SH-SY5Y (cell line): Measurements from ENCODE around the gene RNU6-9.

ENCODE experiments used
- GATA2 ChIP-seq: IDR thresholded peaks from 2 replicates; pipeline ENCODE4 v1.6.1; 2011; ENCODE audit warnings: mild to moderate bottlenecking, low read depth, low read length
- GATA3 ChIP-seq: IDR thresholded peaks from 2 replicates; pipeline ENCODE4 v1.6.1; 2011; ENCODE audit warnings: low read depth, mild to moderate bottlenecking, low read length, moderate library complexity

The RNU6-9 gene

DNA sequence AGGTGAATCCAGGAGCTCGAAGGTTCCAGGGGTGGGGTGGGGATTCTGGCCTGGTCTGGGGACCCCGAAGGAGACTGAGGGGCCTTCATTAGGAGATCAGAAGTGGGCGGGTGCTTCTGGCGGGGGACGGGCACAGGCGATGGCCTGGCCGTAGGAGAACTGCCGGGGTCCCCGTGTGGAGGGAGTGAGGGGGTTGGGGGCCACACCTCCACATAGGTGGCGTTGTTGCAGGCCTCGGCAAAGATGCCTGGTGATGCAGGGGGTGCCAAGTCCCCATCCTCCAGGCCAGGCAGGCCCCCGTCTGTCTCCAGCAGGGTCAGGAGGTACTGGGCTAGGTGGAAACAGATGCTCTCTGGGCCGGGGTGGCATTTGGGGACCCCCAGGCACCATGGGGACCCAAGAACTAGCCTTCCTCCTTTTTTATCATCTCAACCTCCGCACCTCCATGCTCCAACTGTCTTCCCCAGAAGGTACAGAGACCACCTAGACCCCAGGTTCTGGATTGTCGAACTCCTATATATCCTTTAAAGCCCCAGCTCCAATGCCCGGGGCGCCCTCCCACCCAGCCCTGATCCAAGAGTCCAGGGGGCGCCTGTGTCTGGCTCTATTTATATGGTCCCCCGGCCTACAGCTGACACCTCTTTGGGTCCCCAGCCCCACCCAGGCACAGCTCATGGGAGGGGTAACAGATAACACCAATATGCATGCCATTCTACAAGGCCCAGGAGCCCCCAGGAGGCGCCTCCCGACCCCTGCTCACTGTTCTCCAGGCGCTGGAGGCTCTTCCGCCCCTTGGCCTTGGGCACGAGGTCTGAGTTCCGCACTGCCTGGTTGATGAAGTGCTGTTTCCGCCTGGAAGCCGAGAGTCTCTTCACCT is 8.2 kb downstream of the RNU6-9 start:
- TF ChIP-seq GATA2 (no peak), GATA3 (no peak)

DNA sequence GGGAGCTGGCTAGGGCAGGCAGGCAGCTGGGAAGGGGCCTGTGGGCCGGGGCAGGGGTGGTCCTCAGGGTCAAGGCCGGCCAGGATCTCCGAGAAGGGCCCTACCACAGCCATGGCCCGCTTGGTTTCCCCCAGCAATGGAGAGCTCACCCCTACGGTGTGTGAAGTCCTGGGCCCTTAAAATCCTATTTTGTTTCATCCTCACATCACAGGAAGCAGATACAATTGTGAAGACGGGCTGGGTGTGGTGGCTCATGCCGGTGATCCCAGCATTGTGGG is 8.7 kb downstream of the RNU6-9 start:
- no peak for TF ChIP-seq GATA2
- no peak for TF ChIP-seq GATA3

DNA sequence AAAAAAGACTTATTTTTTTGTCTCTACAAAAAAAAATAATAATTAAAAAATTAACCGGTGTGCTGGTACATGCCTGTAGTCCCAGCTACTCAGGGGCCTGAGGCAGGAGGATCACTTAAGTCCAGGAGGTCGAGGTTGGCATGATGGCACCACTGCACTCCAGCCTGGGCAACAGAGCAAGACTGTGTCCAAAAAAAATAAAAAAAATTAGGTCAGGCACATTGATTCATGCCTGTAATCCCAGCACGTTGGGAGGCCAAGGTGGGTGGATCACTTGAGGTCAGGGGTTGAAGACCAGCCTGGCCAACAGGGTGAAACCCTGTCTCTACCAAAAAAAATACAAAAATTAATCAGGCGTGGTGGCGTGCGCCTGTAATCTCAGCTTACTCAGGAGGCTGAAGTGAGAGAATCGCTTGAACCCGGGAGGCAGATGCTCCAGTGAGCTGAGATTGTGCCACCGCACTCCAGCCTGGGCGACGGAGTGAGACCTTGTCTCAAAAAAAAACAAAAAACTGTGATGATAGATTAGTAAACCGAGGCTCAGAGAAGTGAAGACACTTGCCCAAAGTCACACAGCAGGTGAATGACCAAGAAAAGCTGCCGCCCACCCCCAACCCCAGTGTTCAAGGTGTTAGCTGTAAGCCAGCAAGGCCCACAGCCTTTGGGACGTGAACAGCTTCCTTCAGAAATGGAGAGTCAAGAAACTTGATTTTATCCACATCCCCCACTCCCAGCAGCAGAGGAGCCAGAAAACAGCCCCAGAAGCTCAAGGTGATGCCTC is 9.4 kb downstream of the RNU6-9 start:
- TF ChIP-seq GATA2 (no peak), GATA3 (no peak)

DNA sequence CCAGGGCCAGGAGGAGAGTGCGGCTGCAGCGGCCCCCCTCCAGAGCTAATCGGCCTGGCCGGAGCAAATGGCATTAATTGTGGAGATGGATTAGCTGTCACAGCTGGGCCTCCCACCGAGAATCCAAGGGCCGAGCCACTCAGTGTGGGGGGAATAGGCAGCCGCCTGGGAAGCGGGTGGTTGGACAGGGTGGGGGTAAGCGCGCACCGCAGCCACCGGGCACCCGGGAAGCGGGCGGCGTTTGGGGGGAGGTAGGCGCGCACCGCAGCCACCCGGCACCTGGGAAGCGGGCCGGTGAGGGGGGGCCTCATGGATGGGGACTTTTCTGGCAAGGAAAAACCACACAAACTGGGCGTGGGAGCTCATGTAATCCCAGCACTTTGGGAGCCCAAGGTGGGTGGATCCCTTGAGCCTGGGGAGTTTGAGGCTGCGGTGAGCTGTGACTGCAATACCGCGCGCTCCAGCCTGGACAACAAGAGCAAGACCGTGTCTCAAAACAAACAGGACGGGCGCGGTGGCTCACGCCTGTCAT is 10.0 kb downstream of the RNU6-9 start:
- TF ChIP-seq GATA3 (no peak), GATA2 (no peak)

DNA sequence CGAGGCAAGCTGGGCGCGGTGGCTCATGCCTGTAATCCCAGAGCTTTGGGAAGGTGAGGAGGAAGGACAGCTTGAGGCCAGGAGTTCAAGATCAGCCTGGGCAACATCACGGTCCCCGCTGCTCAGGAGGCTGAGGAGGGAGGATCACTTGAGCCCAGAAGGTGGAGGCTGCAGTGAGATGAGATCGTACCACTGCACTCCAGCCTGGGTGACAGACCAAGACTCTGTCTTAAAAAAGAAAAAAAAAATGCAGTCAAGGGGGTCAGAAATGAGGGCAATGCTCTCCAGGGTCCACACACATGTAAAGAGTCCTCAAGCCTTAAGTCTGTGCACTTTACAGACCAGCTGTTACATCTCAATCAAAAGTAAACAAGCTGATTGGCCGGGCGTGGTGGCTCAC is 11.3 kb downstream of the RNU6-9 start:
- TF ChIP-seq GATA3 (no peak), GATA2 (no peak)

DNA sequence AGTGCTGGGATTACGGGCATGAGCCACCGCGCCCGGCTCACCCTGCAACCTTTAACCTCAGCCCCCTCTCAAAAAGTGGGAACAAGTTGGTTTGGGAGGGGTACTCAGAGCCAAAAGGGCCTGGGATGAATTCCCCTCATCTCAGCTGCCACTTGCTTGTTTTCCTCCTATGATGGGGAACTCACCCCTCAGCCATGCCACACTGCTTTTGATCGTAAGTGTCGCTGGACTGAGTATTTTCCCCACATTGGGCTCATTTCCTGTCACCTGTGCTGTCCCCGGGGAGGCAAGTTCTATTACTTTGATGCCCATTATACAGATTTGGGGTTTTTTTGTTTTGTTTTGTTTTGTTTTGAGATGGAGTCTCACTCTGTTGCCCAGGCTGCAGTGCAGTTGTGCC is 13.2 kb downstream of the RNU6-9 start:
- TF ChIP-seq GATA3: no peak
- TF ChIP-seq GATA2: no peak

DNA sequence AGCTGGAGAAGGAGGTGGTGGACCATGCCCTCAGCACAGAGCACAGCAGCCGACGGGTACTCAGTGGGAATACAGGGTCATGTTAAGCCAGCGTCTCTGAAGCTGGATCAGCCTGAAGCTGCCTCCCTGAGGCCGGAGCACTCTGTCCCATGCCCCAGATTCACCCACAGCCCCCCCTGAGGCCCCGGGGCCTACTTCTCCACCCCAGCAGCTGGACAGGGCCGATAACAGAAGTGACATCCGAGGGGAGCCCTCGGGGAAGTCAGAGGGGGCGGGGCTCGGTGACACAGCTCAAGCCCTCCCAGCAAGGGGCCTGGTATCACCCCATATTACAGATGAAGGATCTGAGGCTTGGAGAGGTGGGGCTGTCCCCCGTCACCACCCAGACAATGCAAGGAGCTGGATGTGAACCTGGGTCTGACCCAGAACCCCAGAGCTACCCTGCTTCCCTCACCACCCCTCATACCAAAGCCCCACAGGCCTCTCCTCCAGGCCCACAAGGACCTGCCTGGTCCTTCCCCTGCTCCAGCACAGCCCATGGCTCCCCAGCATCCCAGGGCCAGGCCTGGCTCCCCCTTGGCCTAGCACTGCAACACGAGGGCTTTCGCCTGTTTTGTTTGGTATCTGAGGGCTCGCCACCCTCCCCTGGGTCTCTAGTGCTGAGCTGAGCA is 14.0 kb downstream of the RNU6-9 start:
- TF ChIP-seq GATA3: no peak
- TF ChIP-seq GATA2: no peak

DNA sequence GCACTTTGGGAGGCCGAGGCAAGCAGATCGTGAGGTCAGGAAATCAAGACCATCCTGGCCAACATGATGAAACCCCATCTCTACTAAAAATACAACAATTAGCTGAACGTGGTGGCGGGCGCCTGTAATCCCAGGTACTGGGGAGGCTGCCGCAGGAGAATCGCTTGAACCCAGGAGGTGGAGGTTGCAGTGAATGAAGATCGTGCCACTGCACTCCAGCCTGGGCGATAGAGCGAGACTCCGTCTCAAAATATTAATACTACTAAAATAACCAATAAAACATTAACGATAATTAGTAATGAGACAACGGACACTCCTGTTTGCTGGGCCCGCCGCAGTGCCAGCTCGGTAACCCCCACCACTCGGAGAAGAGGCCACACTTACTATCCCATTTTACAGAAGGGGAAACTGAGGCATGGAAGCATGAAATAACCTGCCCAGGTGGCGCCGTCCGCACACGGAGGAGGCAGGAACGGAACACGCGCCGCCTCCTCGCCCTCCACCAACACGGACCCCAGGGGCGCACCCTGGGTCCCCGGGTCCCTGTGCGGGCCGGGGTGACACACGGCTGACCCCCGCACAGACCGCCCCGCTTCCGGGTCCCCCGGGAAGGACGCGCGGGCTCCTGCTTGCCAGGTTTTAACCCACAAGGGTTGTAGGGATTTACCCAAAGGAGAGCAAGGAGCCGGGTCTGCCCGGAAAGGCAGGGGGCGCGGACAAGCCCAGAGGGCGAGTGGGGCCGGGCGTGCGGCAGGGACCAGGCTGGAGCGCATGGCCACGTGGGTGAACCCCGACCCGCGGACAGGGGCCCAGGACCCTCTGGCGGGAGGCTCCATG is 18.1 kb downstream of the RNU6-9 start:
- TF ChIP-seq GATA3 (no peak), GATA2 (no peak)

DNA sequence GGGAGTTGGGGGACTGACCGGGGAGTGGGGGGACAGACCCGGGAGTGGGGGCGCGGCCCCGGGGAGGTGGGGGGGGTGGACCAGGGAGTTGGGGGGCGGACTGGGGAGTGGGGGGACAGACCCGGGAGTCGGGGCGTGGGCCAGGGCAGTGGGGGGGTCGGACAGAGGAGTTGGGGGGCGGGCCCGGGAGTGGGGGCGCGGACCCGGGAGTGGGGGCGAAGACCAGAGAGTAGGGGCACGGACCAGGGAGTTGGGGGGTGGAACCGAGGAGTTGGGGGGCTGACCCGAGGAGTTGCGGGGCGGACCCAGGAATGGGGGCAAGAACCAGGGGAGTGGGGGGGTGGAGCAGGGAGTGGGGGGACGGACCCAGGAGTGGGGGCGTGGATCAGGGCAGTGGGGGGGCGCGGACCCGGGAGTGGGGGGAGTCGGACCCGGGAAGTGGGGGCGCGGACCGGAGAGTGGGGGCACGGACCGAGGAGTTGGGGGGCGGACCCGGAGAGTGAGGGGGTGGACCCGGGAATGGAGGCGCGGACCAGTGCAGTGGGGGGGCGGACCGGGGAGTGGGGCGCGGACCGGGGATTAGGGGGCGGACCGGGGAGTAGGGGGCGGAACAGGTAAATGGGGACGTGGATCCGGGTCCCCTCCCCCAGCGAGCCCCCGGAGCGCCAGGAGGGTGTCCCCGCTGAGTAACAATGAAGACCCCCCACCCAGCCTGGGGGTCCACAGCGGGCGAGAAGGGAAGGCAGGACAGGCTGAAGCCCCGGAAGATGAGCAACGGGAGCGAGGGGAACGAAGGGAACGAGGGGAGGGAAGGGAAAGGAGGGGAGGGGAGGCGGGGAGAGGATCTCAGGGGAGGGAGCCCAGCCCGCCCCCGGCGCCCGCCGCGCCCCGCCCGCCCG is 19.1 kb downstream of the RNU6-9 start:
- TF ChIP-seq GATA2 (no peak), GATA3 (no peak)

DNA sequence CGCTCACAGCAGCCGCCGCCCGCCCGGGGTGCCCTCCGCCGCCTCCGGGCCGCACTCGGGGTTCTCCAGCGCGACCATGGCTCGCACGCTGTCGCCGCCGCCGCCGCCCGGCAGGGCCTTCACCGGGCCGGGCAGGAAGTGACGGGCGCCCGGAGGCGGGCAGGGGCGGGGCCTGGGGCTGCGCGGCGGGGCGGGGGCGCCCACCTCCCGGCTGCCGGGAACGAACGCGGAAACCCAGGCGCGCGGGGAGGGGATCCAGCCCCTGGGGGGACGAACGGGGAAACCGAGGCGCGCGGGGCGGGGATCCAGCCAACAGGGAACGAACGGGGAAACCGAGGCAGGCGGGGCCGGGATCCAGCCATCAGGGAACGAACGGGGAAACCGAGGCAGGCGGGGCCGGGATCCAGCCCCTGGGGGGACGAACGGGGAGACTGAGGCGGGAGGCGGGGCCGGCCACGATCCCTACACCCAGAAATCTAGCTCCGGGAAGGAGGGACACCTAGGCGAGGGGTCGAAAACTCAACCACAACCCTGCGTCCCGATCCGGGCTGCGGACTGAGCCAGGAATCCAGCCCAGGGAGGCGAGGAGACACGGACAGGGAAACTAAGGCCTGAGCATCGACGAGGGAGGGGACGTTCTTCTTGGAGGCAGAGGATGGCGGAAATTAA is 19.9 kb downstream of the RNU6-9 start, which contains the start of gene R3HDM4:
TSS of gene R3HDM4 (minus strand) at position 140 of the 669 bp plus-strand sequence. CDS start at position 78, 62 bp downstream.
- no peak for TF ChIP-seq GATA3
- no peak for TF ChIP-seq GATA2

DNA sequence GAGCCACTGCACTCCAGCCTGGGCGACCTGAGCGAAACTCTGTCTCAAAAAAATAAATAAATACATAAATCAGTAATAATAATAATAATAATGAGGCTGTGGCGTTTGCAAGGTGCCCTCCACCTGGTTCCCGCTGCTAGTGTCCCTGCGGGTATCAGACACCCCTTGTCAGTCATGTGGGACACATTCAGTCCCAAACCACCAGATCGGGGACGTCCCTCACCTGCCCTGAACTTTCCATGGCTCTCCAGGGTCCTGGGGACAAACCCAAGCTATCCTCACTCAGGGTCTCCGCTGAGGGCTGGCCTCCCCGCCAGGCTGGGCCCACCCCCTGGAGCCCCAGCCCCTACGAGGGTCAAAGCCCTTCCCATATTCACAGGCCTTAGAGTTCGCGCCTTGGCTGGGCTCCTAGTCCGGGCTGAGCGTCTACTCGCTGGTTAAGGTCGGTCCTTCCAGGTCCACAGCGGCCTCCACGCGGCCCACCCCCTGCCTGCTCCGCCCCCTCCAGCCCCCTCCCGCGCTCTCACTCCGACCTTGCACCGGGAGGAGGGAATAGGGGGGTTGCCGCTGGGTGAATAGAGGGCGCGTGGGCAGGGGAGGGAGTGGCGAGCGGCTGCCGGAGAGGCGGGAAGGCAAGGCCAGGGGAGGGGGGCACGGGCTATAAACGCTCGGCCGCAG is 23.5 kb downstream of the RNU6-9 start:
- TF ChIP-seq GATA3: no peak
- TF ChIP-seq GATA2: no peak
